Kidney tubule cell (primary cell): ENCODE data around the gene NAALADL2.

ENCODE experiments used
- DNase-seq: peaks from one replicate; pipeline ENCODE4 v3.0.0-alpha.2; 2018; ENCODE audit warnings: low spot score

NAALADL2 gene

DNA sequence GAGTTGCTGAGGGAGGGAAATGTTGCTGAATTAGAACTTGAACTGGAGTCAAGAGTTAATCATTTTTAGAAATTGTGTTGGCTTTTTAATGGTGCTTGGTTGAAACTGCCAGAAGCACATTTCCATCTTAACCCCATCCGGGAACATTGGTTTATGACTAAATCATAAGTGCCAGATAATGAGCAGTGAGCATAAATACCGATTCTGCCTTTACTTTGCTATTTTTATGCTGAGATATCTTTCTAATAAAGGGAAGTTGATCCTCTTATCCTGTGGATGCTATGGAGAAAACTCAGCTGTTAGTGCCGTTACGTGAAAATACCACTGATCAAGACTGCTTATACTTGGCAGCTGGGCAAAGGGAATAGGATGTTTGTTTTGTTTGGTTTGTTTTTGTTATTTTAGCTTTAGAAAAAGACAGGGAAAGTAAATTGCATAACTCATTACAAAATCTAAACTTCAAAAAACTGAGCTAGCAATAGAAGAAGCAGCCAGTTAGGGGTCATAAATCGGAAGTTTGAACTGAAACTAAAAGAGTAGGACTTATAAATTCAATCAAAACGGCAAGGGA lies 813.1 kb downstream of the NAALADL2 start:
- peak; percentile 52 for DNase-seq

DNA sequence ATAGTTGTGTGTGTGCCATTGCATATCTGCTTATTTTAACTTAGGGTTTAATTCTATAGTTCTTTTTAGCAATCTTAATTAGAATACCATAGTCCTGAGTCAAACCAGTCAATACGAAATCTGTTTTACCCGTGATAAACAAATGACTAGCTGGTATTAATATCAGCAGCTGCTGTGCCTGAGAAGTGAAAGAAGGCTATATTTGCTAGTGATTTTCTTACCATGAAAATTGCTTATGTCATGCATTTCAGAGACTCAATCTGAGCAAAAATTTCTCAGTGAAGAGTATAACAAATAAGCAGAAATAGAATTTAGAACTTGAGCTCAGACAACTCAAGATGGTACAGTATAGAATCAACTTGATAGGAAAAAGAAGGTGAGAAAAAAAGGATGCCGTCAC lies 820.4 kb downstream of the NAALADL2 start:
- DNase-seq, result no peak

DNA sequence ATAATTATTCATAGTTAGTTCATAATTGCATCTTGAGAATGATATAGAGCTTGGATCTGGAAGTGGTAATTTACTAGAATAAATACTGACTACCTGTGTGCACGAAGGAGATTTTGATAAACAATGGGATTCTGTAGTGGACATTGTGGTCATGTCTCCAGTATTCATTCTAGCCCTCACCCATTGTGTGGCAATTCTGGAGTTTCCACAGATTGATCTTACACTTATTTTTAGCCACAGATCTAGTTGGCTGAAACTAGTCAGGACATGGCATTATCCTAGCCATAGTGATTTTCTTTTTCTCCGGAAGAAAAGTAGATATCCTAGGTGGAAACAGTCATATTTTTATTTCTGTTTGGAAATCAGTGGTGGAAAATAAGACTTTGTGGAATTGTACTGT lies 833.1 kb downstream of the NAALADL2 start:
- DNase-seq, result no peak

DNA sequence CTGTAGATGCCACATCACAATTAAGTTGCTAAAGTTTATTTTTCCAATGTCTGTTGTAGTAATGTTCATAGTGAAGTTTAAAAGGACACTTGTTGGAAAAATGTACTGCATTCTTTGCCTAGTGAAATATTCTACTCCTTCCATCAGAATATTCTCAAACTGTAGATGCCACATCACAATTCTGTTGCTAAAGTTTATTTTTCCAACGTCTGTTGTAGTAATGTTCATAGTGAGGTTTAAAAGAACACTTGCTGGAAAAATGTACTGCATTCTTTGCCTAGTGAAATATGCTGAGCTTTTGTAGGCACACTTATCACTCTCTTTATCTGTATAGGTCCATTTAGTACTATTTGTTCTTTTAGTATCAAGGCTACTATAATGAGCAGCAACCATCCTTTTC lies 836.1 kb downstream of the NAALADL2 start:
- no peak for DNase-seq

DNA sequence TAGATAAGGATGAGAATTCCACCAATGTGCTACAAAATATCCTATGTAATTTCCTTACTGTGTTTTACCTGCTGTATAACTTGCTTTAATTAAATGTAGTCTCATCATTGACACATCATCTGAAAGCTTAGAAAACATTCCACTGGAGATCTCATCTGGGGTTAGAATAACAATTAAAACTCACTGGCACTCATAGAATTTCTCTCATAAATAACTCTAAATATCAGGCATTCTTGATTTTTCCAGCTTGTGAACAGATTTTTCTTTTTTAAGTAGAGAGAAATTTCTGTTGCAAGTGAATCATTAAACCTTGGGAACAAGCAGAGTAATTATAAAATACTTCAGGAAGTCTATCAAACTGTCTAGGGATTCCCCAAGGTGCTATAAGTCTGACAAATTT lies 843.8 kb downstream of the NAALADL2 start:
- peak; percentile 7 for DNase-seq

DNA sequence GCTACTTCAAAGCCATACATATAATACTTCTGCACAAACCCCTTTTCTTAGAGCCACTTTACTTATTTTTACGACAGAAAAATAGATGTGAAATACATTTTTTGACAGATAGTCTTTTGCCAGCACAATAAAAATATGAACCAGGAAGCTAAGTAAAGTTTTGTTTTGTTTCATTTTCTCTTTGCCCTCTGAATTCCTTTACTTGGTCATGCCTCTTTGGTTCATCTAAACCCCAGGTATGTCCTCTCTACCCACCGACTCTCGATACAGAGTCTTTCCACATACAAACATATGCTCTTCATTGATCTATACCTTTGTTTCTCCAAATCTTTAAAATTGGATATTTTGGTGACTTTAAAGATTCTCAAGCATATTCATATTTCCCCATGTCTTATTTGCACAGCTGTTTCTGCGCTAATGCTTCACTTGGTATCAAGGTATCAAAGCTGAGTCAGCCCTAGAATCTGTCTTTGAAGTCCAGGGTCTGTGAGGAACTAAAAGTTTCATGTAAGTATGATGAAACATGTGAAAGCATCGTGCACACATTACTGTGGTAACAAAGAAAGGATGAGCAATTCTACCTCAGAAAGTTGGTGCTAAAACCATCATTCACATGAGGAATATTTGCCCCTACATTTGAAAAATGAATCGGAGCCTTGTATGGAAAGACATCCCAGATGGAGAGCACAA lies 845.4 kb downstream of the NAALADL2 start:
- DNase-seq, result peak; percentile 3

DNA sequence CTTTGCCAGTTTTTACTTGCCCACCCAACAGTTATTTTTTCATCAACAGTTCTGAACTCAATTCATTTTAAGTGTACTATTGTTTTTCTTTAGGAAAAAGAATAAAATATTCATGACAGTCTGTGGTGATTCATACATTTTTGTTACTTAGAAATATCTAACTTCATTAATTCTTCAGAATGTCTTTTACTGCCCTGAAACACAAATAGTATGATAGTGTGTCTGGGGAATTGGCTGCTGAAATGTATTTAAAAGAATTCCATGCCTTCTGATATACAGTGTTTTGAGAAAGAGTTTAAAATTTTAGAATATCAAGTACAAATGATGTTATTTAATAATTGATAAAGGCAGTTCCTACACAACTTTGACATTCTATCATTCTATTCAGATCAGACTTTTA lies 854.1 kb downstream of the NAALADL2 start:
- DNase-seq, result no peak

DNA sequence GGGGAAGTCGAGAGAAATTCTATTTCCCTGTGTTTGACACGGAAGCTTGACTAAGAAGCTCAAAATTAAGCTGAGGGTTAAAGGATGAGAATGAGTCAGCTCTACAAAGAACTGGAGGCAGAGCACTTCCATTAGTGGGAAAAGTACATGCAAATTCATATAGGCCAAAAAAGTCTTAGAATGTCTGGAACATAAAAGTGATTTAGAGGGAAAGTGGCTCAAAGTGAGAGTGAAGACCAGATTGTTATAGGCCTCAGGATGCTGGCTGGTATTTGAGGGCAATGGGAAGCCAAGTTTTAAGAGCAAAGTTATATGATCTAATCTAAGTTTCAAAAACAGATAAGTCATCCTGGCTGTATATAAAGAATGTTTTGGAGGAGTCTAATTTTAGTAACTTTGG lies 857.3 kb downstream of the NAALADL2 start:
- DNase-seq, result no peak

DNA sequence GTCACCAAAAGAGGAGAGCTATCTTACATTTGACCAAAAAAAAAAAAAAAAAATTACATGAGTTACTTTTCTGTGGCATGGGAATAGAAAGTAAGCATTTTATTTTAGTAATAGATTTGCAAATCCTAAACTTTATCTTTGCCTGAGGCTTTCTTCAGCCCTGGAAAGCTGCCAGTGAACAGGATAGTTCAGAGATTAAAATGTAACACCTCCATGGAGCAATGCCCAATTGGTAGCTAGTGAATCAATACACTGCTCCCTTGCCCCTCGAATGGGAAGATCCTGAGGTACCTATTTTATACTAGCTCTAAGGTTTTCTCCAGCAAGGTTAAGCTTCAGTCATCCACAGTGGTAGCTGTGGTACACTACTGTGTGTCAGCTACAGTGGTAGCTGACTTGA lies 867.1 kb downstream of the NAALADL2 start:
- no peak for DNase-seq

DNA sequence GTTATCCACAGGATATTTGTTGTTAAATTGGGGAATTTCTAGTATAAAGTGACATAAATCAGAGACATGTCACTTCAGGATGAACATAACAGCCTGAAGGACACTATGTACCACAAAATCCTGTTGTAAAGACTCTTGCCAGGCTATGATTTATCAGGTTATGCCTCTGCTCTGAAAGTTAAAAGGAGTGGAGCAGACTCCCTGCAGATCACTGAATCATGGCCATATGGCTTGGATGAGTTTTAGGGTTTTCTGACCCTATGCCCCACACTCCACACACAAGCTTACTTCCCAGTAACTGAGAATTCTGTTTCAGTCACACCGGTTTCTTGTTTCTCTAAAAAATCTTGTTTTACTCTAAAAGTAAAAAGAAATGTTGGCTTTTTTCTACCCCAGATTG lies 869.4 kb downstream of the NAALADL2 start:
- DNase-seq, result no peak

DNA sequence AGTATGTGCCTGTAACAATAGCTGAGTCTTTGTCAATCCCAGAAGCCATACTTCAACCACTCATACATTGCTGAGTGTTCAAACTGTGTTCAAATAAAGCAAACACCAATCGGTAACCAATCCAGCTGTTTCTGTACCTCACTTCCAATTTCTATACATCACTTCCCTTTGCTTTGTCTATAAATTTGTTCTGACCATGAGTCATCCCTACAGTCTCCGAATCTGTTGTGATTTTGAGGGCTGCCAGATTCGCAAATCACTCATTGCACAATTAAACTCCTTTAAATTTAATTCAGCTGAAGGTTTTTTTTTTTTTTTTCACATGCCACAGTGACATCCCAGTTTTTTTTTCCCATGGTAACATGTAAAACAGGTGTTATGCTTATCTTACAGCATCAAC lies 870.3 kb downstream of the NAALADL2 start:
- no peak for DNase-seq

DNA sequence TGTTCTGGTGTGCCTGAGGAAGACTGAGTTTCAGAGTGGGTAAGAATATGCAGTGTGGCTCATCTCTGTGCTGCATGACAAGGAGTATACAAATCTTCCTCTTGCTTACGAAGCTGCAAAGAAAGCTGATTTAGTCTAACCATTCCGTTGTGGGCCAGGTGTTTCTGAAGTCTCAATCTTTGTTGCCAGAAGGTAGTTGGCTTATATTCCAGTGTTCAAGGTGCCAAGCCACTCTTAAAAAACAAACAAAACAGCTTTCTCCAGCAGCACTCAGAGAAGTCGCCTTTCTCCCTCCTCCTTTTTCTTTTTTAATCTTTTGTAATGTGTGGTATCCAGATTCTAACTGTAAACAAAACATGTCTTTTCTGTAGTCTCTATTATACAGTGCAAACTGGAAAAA lies 872.4 kb downstream of the NAALADL2 start:
- no peak for DNase-seq

DNA sequence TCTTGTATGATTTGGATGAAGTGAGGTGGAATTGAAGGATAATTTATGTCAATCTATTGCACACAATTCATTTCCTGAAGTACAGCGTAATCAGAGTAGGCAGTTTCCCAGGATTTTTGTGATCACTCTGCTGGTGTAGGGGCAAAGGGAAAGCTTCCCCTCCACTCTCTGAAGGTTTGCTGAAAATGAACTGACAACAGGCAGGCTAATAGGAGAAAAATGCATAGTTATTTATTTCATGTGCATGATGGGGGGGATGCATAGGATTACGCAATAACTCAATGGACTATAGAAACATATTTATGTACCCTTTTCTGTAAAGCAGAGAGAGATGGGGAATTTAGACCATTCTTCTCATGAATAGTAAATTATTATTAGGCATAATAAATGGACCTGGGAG lies 872.9 kb downstream of the NAALADL2 start:
- no peak for DNase-seq

DNA sequence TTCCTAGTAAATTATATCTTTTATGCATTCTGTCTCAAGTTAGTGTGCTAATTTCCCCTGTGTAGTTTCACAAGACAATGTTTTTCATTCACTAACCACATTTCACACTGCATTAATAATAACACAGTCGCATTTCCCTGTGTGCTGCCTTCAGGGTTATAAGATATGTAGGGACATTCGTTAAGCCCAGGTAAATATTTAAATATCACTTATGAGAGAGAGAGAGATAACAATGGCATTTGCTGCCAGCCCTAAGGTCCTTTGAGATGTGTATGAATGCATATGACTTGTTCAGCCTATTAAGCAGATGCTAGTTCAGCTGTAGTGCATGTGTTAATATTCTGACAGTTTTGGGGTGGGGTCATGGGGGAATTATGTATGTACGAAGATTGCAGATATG lies 876.7 kb downstream of the NAALADL2 start:
- DNase-seq, result no peak

DNA sequence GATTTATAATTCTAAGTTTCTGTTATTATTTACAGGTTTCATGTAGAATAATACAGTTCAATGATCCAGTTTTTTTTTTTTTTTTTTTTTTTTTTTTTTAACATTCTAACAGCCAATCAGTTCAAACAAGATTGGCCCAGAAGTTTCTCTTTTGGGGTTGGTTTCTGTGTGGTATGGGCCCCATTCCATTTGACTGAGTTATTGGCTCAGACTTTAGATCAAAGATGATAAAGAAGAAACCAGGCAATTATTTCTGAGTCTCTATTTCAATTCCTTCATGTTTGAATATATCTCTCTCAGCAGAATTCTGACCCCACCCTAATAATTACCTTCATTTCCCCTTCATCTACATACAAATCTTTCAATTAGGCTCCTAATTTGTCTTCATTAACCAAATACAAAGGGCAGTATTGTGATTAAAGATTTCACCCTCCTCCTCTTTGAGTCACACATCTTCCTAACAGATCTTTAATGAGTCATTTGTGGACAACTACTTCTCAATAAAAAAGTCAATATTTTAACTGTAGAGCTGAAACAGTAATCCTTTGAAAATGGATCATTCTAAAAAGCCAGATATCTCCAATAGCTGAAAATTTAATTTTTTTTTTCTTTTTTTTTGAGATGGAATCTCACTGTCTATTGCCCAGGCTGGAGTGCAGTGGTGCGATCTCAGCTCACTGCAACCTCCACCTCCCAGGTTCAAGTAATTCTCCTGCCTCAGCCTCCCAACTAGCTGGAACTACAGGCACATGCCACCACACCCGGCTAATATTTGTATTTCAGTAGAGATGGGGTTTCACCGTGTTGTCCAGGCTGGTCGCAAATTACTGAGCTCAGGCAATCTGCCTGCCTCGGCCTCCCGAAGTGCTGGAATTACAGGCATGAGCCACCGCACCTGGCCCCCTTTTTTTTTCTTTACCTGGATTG lies 878.8 kb downstream of the NAALADL2 start:
- DNase-seq, result peak; percentile 59

DNA sequence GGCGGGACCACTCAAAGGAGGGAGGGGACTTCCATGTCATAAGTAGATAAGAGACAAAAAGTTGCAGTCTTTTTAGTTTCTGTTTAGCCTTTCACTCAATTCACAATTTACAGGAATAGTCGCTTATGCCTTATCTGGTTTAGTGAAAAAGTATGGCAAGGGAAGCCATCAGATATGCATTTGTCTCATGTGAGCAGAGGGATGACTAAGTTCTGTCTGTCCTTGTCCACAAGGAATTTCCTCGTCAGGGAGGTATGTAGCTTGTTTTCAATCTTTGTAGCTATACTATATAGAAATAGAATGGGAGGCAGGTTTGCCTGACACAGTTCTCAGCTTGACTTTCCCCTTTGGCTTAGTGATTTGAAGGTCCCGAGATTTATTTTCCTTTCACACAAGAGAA lies 882.8 kb downstream of the NAALADL2 start:
- peak; percentile 51 for DNase-seq

DNA sequence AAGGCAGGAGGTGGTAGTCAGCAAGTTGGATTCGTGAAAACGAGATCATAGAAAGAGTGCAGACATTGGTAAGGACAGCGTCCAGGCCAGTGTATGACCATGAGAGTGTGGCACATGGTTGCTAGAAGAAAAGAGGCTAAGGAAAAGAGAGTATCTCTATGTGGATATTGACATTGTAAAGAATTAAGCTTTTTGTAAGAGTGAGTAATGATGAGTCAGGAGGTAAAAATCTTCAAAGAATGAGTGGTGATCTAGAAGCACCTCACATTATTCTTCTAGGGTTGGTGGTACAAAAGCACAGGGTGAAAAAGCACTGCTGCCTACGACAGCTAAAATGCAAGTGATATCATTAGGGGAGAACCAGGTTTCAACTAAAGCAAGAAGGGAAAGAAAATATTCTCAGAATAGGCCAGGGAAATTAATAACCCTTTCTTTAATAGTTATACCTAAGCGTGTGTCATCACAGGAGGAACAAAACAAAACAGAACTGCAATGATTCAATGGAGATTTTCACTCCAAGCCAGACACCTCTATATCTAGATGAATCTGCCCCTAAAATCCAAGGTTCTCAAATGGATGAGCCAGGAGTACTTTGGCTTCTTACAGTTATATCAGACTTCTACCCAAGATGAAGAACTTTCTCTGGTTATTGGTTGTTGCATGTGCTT lies 884.7 kb downstream of the NAALADL2 start:
- peak; percentile 82 for DNase-seq

DNA sequence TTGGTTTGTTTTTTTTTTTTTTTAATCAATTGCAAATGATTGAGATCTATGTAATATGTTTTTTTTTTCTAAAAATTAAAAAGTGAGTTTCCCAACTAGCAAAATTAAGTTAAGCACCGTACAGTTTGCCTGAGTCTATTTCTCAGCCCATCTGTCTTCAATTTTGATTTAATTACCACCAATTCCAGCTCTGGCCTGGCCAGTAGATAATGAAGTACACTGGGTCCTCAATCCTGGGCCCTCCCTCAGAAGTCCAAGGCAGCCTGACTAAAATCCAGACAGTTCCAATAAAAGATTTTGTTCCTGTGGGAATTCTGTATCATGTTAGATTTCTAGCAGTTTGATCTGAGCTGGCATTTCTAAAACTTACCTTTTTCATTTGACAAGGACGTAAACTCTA lies 887.2 kb downstream of the NAALADL2 start:
- no peak for DNase-seq

DNA sequence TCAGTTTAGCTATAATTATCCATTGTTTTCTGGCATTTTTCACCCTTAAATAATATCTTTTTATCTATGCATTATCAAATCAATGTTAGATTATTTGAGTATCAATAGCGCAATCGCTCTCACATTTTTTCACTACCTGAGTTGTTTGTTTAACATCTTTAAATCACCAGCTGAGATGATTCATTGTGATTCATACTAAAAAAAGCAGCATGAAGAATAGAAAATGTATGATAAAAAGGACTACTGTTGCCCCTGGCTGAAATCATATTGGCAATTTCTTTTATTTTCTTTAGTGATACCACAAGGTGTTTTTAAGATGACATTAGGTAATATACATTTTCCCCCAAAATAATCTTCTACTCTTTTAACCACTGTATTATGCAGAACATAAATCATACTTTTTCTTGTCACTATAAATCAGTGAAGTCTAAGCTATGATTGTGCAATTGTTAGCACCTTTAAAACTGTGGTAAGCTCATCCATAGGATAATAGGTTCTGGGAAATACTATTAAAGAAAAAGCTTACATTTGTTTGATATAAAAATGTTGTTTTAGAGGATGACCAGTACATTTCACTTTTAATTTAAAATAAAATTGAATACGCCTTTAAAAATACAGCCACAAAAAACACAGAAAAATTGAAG lies 889.1 kb downstream of the NAALADL2 start:
- peak; percentile 18 for DNase-seq

DNA sequence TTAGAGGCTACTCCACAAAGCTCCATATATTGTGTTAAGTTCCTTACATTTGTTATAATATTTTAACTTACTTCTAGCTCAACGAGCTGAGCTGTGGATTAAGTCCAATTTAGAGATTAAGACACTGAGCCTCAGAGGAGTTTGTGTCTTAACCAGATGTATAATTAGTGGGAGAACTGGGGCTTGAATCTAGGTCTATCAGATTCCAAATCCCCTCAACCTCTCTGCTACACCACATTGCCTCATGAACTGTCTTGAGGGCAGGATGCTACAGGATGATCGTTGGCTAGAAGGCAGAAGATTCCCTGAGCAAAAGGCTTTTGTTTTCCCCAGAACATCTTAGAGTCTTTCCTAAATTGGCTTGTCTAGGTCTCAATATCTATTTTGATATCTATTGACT lies 890.8 kb downstream of the NAALADL2 start:
- DNase-seq, result no peak

DNA sequence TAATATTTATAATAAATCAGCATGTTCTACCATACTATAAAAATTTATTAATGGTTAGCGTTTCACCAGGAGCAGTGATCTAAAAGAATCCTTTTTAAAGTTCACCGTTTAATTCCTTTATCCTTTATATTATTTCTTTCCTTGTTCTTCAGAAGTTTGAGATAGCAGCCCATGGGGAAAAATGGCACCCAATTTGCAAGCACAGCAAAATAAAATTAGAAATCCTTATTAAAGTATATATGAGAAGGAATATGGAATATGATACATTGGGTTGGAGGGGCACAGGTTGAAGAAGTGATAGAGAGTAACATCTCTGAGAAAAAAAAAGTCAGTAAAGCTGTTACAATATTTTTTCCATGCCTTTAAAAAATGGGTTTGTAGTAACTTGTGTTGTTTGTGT lies 892.0 kb downstream of the NAALADL2 start:
- DNase-seq, result no peak

DNA sequence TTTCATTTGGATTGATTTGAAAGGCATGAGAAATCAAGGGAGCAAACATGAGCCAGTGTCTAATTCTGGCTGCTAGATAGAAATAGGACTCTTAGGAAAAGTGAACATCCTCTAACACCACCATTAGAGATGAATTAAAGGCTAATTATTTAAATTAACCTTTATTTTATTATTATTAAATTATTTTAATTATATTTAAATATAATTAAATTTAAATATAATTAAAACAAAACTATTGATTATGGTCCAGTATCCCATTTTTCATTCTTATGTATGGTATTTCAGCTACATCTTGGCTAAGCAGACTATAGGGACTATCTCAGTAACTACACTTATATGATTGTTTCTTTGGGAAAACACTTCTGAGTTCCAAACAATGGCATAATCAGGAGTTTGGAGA lies 904.8 kb downstream of the NAALADL2 start:
- DNase-seq, result no peak
